Left lung (tissue), 10 donors: Measurements from ENCODE around the gene BST1. TPM values are rescaled to one million over a fixed set of nuclear protein-coding genes. Genes with fewer than 3 reads are reported as not detected.

ENCODE experiments used
- ATAC-seq: fragments of 200-7000 bp; cut with Tn5 transposase; one replicate; pipeline ENCODE4 v1.9.1; 2020; ENCODE audit warnings: moderate library complexity
- DNase-seq, 4 donors: peaks; one replicate each; pipeline ENCODE4 v3.0.0-alpha.2; 2013 to 2020
- H3K27ac ChIP-seq, 2 donors: fragments of 200-600 bp; sonication (generic) in 1 of 2; one replicate each; pipeline versions ENCODE4 v1.5.0 to v1.8.0; 2020 to 2021
- H3K27me3 ChIP-seq, 2 donors: fragments of 200-600 bp; sonication (generic) in 1 of 2; one replicate each; pipeline versions ENCODE4 v1.5.0 to v1.8.0; 2020 to 2021
- H3K36me3 ChIP-seq, 2 donors: fragments of 200-600 bp; sonication (generic) in 1 of 2; one replicate each; pipeline versions ENCODE4 v1.5.0 to v1.8.0; 2020 to 2021
- H3K4me1 ChIP-seq, 2 donors: fragments of 200-600 bp; one replicate each; pipeline ENCODE4 v1.8.0; 2021
- H3K4me3 ChIP-seq, 2 donors: fragments of 200-600 bp; sonication (generic) in 1 of 2; one replicate each; pipeline versions ENCODE4 v1.5.0 to v1.8.0; 2020 to 2021; ENCODE audit warnings: mild to moderate bottlenecking in 1 of 2
- H3K9me3 ChIP-seq, 2 donors: fragments of 200-600 bp; sonication (generic) in 1 of 2; one replicate each; pipeline versions ENCODE4 v1.5.0 to v1.8.0; 2020 to 2021
- intact Hi-C, 2 donors: fragments of 100-400 bp; cut with DNase I; formaldehyde crosslinking; loops; one replicate each; pipeline versions ENCODE4 v1.11.2 to v1.14.2; 2022
- polyA plus RNA-seq, 6 donors: library from polyadenylated mRNA; unstranded; fragments of 120-200 nt; gene quantifications; one replicate each; pipeline ENCODE4 v1.2.1, GENCODE V29; 2013; ENCODE audit not compliant: insufficient read length in 6 of 6
- total RNA-seq, 2 donors: library from RNA; stranded (reverse); fragmentation: NEBNext Ultra II Directional; extraction: Animal tissue kit (Norgen Biotek cat#: 25700); gene quantifications; one replicate each; pipeline ENCODE4 v1.2.1, GENCODE V29; 2021
- TF ChIP-seq, protein P1 (sequence below), 2 donors: fragments of 200-600 bp; sonication (generic) in 1 of 2; IDR thresholded peaks; one replicate each; pipeline versions ENCODE4 v1.5.0 to v1.8.0; 2021; ENCODE audit warnings: antibody characterized with exemption in 2 of 2
- donor health status: DM: no; HTN: yes; CAD: no.
- donor health status: DM: no; HTN: no; CAD: no.

Gene BST1
- total and polyA plus RNA-seq, 8 donors: 3.3 to 20.8 (median 4.2) TPM

DNA sequence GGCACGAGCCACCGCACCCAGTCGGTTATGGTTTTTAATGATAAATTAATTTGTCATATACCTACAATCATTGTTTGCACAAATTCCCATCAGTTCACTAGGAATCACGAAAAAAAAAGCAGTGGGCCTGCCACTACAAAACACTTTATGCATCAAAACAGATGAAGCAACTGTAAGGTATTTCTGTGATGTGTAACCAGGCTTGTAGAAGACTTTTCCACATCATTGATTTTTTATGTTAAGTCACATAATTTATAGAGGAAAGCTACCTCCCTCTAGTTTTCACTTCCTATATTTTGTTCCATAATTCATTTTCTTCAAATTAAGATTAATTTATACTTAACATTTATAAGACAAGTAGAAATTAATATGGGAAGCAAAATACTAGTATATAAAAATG is 27.9 kb upstream of the BST1 start:
- DNase-seq: no peak
- Histone ChIP-seq H3K9me3 (no peaks in the 10 kb centered on the region), H3K4me1 (peaks cover 0 to 52% of the 10 kb centered on the region in 2 donors), H3K27ac (peak overlapping the region in 1 of 2 donors; percentile 28), H3K4me3 (no peak overlapping the region), H3K27me3 (no peaks in the 10 kb centered on the region), H3K36me3 (no peaks in the 10 kb centered on the region)
- ATAC-seq: no peak
- TF ChIP-seq, protein P1, sequence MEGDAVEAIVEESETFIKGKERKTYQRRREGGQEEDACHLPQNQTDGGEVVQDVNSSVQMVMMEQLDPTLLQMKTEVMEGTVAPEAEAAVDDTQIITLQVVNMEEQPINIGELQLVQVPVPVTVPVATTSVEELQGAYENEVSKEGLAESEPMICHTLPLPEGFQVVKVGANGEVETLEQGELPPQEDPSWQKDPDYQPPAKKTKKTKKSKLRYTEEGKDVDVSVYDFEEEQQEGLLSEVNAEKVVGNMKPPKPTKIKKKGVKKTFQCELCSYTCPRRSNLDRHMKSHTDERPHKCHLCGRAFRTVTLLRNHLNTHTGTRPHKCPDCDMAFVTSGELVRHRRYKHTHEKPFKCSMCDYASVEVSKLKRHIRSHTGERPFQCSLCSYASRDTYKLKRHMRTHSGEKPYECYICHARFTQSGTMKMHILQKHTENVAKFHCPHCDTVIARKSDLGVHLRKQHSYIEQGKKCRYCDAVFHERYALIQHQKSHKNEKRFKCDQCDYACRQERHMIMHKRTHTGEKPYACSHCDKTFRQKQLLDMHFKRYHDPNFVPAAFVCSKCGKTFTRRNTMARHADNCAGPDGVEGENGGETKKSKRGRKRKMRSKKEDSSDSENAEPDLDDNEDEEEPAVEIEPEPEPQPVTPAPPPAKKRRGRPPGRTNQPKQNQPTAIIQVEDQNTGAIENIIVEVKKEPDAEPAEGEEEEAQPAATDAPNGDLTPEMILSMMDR (IDR thresholded peaks at IDR 0.05): no peak
- intact Hi-C loops: no loop called here

DNA sequence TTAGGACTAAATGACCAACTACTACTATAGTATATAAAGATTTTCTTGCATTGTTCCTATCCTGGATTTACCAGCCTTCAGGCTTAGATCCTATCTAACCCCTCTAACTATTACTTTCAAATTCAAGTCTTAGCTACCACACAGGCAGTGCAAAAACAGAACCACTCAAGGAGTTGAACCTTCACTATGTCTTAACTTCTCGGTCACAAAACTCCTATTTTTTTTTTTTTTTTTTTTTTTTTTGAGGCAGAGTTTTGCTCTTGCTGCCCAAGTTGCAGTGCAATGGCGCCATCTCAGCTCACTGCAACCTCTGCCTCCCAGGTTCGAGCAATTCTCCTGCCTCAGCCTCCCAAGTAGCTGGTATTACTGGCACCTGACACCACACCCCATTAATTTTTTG is 27.5 kb upstream of the BST1 start:
- Histone ChIP-seq H3K4me3 (no peak overlapping the region), H3K9me3 (no peaks in the 10 kb centered on the region), H3K4me1 (peaks cover 0 to 56% of the 10 kb centered on the region in 2 donors), H3K36me3 (no peaks in the 10 kb centered on the region), H3K27ac (peak overlapping the region in 1 of 2 donors; percentile 28), H3K27me3 (no peaks in the 10 kb centered on the region)
- TF ChIP-seq, protein P1 (IDR thresholded peaks at IDR 0.05): no peak
- ATAC-seq (no peak), DNase-seq (no peak)
- intact Hi-C loops: no loop called here

GRCh38 chr4:15676039-15676438 is 26.8 kb upstream of the BST1 start:
- TF ChIP-seq, protein P1 (IDR thresholded peaks at IDR 0.05): no peak
- peaks cover 0 to 62% of the 10 kb centered on the region in 2 donors for H3K4me1 ChIP-seq
- no peaks in the 10 kb centered on the region for H3K36me3 ChIP-seq
- no peak for ATAC-seq
- no peak overlapping the region for H3K4me3 ChIP-seq
- intact Hi-C loops: no loop called here
- no peaks in the 10 kb centered on the region for H3K9me3 ChIP-seq
- no peak for DNase-seq
- H3K27me3 ChIP-seq: no peaks in the 10 kb centered on the region
- H3K27ac ChIP-seq: no peak overlapping the region

GRCh38 chr4:15676899-15677298 is 26.0 kb upstream of the BST1 start:
- DNase-seq (no peak), ATAC-seq (no peak)
- Histone ChIP-seq H3K27me3 (no peaks in the 10 kb centered on the region), H3K9me3 (no peaks in the 10 kb centered on the region), H3K4me1 (peaks cover 0 to 63% of the 10 kb centered on the region in 2 donors), H3K27ac (no peak overlapping the region), H3K36me3 (no peaks in the 10 kb centered on the region), H3K4me3 (no peak overlapping the region)
- intact Hi-C loops: no loop called here
- TF ChIP-seq, protein P1 (IDR thresholded peaks at IDR 0.05): no peak

GRCh38 chr4:15677507-15677988 is 25.3 kb upstream of the BST1 start:
- DNase-seq (peak in 1 of 4 donors; percentile 42), ATAC-seq (peak; percentile 12)
- Histone ChIP-seq H3K27ac (no peak overlapping the region), H3K4me1 (peaks cover 0 to 67% of the 10 kb centered on the region in 2 donors), H3K27me3 (no peaks in the 10 kb centered on the region), H3K36me3 (no peaks in the 10 kb centered on the region), H3K9me3 (no peaks in the 10 kb centered on the region), H3K4me3 (no peak overlapping the region)
- TF ChIP-seq, protein P1 (IDR thresholded peaks at IDR 0.05): no peak
- intact Hi-C loops: no loop called here
